Body of pancreas (tissue), 4 donors: ENCODE data around the gene CDCA8.

Experiments used
- POLR2A ChIP-seq, 3 donors: fragments of 450-650 bp; IDR thresholded peaks; one replicate each; pipeline ENCODE4 v1.6.1; 2016; ENCODE audit warnings: antibody characterized with exemption in 3 of 3, mild to moderate bottlenecking in 2 of 3
- TF ChIP-seq, protein P1 (sequence below), 7 experiments: fragments of 450-650 bp in 4 of 7; fragments of 200-600 bp in 3 of 7; sonication (generic) in 3 of 7; IDR thresholded peaks; one replicate each; pipeline ENCODE4 v1.5.1; 2016 to 2019; ENCODE audit warnings: antibody characterized with exemption in 7 of 7

DNA sequence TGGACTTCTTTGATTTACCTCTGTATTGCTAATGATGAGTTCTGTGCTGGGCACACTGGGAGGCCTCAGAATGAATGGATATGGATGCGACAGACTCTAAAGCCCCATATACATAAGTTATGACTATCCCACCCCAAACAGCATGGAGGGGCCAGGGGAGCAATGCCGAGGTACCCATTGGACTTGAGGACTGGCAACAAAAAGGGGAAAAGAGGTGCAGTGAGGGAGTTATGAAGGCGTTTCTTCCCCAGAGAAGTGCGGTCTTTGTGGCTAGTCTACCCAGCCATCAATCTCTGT, 15.2 kb upstream of the CDCA8 start:
- TF ChIP-seq, protein P1, sequence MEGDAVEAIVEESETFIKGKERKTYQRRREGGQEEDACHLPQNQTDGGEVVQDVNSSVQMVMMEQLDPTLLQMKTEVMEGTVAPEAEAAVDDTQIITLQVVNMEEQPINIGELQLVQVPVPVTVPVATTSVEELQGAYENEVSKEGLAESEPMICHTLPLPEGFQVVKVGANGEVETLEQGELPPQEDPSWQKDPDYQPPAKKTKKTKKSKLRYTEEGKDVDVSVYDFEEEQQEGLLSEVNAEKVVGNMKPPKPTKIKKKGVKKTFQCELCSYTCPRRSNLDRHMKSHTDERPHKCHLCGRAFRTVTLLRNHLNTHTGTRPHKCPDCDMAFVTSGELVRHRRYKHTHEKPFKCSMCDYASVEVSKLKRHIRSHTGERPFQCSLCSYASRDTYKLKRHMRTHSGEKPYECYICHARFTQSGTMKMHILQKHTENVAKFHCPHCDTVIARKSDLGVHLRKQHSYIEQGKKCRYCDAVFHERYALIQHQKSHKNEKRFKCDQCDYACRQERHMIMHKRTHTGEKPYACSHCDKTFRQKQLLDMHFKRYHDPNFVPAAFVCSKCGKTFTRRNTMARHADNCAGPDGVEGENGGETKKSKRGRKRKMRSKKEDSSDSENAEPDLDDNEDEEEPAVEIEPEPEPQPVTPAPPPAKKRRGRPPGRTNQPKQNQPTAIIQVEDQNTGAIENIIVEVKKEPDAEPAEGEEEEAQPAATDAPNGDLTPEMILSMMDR (IDR thresholded peaks at IDR 0.05), result no peak
- TF ChIP-seq POLR2A (IDR thresholded peaks at IDR 0.05), result no peak
